GM12865 (cell line): ENCODE data around the gene TRAPPC5.
A peak's percentile ranks its signal among the peaks of the same experiment; 100 is the strongest.

Source experiments
- DNase-seq: peaks from one replicate; pipeline ENCODE4 v3.0.0; 2010; ENCODE audit warnings: low read depth
- H3K4me3 ChIP-seq: 2 replicates; pipeline ENCODE4 v1.5.1; 2011; ENCODE audit warnings: mild to moderate bottlenecking, low read depth, low read length, control low read depth
- CTCF ChIP-seq: IDR thresholded peaks from 2 replicates; pipeline ENCODE4 v1.5.1; 2011; ENCODE audit warnings: low read length, control low read depth, low read depth, inconsistent platforms; ENCODE audit not compliant: insufficient read depth; ENCODE audit errors: missing control alignments

Gene TRAPPC5

DNA sequence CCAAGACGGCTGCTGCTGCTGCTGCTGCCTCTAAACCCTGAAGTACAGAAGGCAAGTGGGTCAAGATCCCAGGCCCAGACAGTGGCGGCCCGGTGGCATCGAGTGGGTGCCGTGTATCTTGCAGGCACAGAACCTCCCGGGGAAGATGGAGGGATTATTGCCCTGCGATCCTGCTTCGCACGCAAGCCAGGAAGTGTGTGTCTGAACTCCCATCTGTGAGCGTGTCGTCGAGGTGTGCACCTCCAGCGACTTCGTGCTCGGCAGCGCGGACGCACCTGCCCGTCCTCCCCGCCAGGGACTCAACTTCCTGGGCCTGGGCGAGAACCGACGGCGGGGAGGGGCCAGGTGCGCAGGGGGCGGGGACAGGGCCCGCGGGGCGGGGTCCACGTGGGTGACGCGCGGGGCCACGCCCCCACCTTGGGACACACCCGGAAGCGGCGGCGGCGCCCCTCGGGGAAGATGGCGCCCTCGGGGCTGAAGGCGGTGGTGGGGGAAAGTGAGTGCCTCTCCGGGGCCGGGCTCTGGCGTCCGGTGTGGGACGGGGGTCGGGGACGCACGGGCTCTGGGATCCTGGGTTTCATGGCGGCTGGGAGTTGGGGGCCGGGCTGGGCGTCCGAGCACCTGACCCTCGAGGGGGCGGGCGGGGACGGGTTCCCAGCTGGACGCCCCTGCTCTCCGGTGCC is 43.8 kb upstream of the TRAPPC5 start, which contains the start of gene STXBP2:
Gene STXBP2, plus strand, starts transcription at position 420 of the 683 bp plus-strand sequence. Its CDS starts 40 bp downstream, at position 460.
- no peak for TF ChIP-seq CTCF
- H3K4me3 ChIP-seq: peak within 1 kb of the TSS; percentile 71
- DNase-seq: peak; percentile 94

DNA sequence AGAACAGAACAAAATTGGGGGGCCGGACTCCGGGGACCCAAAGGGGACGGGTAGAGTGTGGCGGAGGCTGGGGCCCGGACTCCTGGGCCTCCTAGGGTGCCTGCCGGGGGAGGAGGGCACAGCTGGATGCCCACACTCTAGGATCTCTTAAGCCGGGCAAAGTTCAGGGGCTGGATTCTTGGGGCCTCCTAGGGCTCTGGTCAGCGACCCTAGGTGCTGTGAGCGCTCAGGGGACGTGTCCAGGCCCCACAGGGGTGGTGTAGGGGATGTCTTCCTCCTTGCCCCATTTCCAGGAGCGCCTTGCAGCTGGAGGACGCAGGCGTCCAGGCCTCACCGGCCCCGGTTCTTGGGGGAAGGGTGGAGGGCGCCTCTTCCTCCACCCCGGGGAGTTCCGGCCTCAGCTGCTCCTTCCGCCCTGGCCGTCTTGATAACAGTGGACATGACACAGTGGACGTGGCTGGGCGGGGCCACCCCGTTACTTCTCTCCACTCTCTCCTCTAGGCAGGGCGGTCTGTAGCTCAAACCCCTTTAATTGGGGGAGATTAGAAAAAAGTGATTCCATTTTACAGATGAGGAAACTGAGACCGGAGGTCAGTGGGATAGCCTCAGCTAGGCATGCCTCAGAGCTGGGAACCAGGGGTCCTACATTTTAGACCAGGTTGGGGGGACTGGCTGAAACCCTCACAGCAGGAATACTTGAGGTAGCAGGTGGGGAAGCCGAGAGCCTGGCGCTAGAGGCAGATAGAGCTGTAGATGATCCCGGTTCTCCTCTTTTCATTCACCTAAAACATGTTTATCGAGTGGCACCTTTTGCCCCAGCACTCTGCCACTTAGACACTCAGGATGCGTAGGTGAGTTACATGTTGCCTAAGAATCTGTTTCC is 43.0 kb upstream of the TRAPPC5 start:
- peak overlapping the region; percentile 71 for H3K4me3 ChIP-seq
- peak; percentile 69 for DNase-seq
- TF ChIP-seq CTCF: no peak

- no peak overlapping the region for H3K4me3 ChIP-seq
- TF ChIP-seq CTCF: no peak
- DNase-seq: no peak
These were observed 41.7 kb upstream of the TRAPPC5 start for GRCh38 chr19:7638802-7639465.

- no peak overlapping the region for H3K4me3 ChIP-seq
- no peak for TF ChIP-seq CTCF
- DNase-seq: no peak
These were observed 40.7 kb upstream of the TRAPPC5 start for GRCh38 chr19:7639863-7640348.

GRCh38 chr19:7640803-7641202 is 39.8 kb upstream of the TRAPPC5 start:
- no peak for DNase-seq
- TF ChIP-seq CTCF: no peak
- H3K4me3 ChIP-seq: no peak overlapping the region

GRCh38 chr19:7641290-7642276 is 39.0 kb upstream of the TRAPPC5 start:
- no peak overlapping the region for H3K4me3 ChIP-seq
- no peak for DNase-seq
- TF ChIP-seq CTCF: no peak
